Naive thymus-derived CD8-positive, alpha-beta T cell (primary cell): Measurements from ENCODE around the gene MAP4K5. TPM values are rescaled to one million over a fixed set of nuclear protein-coding genes. Genes with fewer than 3 reads are reported as not detected.

Source experiments
- ATAC-seq, 2 donors: fragments of 150-1000 bp; cut with Tn5 transposase in 1 of 2; sonication (Bioruptor Pico), chemical (Tn5 transposase) in 1 of 2; 1 replicate in 1 of 2; 2 replicates in 1 of 2; pipeline ENCODE4 v1.10.0; 2021; ENCODE audit warnings: mild to moderate bottlenecking in 2 of 2, moderate library complexity in 2 of 2
- POLR2A ChIA-PET: fragments of 350-600 bp; sonication (Branson Sonifier 250); formaldehyde crosslinking; loops from one replicate; lab custom pipeline; 2021; ENCODE audit warnings: antibody characterized with exemption; lab: Charles Lee
- DNase-seq, 10 donors: peaks; one replicate each; pipeline versions ENCODE4 v3.0.0 to v3.0.0-alpha.2; 2020 to 2022
- H3K27ac Mint-ChIP-seq, 10 donors: one replicate each; pipeline ENCODE4 v1.8.0; 2020 to 2022; ENCODE audit warnings: mild to moderate bottlenecking in 10 of 10, mixed read lengths in 10 of 10, moderate library complexity in 4 of 10, inconsistent platforms in 1 of 10
- H3K27me3 Mint-ChIP-seq, 5 donors: one replicate each; pipeline ENCODE4 v1.8.0; 2021 to 2022; ENCODE audit warnings: mixed read lengths in 5 of 5
- H3K36me3 Mint-ChIP-seq, 3 donors: one replicate each; pipeline ENCODE4 v1.8.0; 2020 to 2022; ENCODE audit warnings: mixed read lengths in 3 of 3, mild to moderate bottlenecking in 2 of 3, inconsistent platforms in 1 of 3
- H3K4me1 Mint-ChIP-seq, 4 donors: one replicate each; pipeline ENCODE4 v1.8.0; 2021 to 2022; ENCODE audit warnings: mixed read lengths in 4 of 4
- H3K4me3 Mint-ChIP-seq, 10 donors: one replicate each; pipeline ENCODE4 v1.8.0; 2020 to 2022; ENCODE audit warnings: mild to moderate bottlenecking in 10 of 10, mixed read lengths in 10 of 10, moderate library complexity in 6 of 10, inconsistent platforms in 1 of 10
- H3K9me3 Mint-ChIP-seq, 9 donors: one replicate each; pipeline ENCODE4 v1.8.0; 2020 to 2022; ENCODE audit warnings: mixed read lengths in 9 of 9, mild to moderate bottlenecking in 3 of 9, inconsistent platforms in 1 of 9, moderate library complexity in 1 of 9
- polyA plus RNA-seq, 3 donors: library from polyadenylated mRNA; unstranded; fragments of 300-500 nt; fragmentation: Illumina TruSeq; gene quantifications; one replicate each; pipeline ENCODE4 v1.2.3, GENCODE V29; 2021
- total RNA-seq, 8 experiments: library from RNA in 2 of 8; stranded (reverse) in 2 of 8; gene quantifications; one replicate each; pipeline ENCODE4 v1.2.3 and lab custom pipeline; 2021 to 2026

Gene MAP4K5
- total and polyA plus RNA-seq, 5 experiments from 2014 or later: 12.1 to 55.5 (median 20.4) TPM

GRCh38 chr14:50410921-50411320 lies 121.4 kb downstream of the MAP4K5 start:
- H3K4me1 Mint-ChIP-seq: peaks cover 0 to 5% (median 3%) of the 10 kb centered on the region in 4 donors
- H3K27me3 Mint-ChIP-seq: no peaks in the 10 kb centered on the region
- POLR2A ChIA-PET: no interaction called here
- H3K4me3 Mint-ChIP-seq: no peak overlapping the region
- no peak overlapping the region for H3K27ac Mint-ChIP-seq
- H3K9me3 Mint-ChIP-seq: peaks cover under 1 to 79% (median 26%) of the 10 kb centered on the region in 9 donors
- DNase-seq (no peak), ATAC-seq (no peak)
- peaks cover 9 to 34% (median 15%) of the 10 kb centered on the region in 3 donors for H3K36me3 Mint-ChIP-seq

DNA sequence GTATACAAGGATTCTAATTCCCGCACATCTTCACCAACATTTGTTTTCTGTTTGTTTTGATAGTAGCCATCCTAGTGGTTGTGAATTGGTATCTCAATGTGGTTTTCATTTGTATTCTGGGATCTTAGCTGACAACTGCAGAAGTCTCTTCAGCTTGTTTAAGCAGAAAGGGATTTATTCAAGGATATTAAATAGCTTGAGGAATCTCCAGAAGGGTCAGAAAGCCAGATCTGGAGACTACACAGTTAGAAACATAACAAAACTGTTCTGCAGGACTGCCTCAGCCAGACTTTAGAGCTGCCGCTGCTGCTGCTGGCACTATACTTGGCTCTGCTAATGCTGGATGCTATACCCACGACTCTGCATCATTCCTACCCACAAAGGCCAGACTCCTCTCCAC lies 122.3 kb downstream of the MAP4K5 start:
- ATAC-seq: no peak
- POLR2A ChIA-PET: no interaction called here
- DNase-seq: no peak
- Mint-ChIP-seq H3K27ac (no peak overlapping the region), H3K4me3 (no peak overlapping the region), H3K36me3 (peaks cover 5 to 31% (median 12%) of the 10 kb centered on the region in 3 donors), H3K9me3 (peaks cover 0 to 82% (median 26%) of the 10 kb centered on the region in 9 donors), H3K27me3 (no peaks in the 10 kb centered on the region), H3K4me1 (peaks cover 0 to 8% (median 3%) of the 10 kb centered on the region in 4 donors)

- ATAC-seq: no peak
- Mint-ChIP-seq H3K27me3 (no peaks in the 10 kb centered on the region), H3K9me3 (peaks cover 0 to 56% (median 19%) of the 10 kb centered on the region in 9 donors), H3K36me3 (peaks cover 0 to 24% (median 7%) of the 10 kb centered on the region in 3 donors), H3K4me3 (no peak overlapping the region), H3K27ac (no peak overlapping the region), H3K4me1 (peaks cover 0 to 12% (median 3%) of the 10 kb centered on the region in 4 donors)
- no peak for DNase-seq
- POLR2A ChIA-PET: interaction anchor here (0.6 kb wide), 1 partner anchor 11 kb away, joined by 4 read pairs; no protein-coding TSS in a partner anchor
Measured at GRCh38 chr14:50407111-50407812, 125.1 kb downstream of the MAP4K5 start.

- no peaks in the 10 kb centered on the region for H3K27me3 Mint-ChIP-seq
- peak overlapping the region in 1 of 10 donors; percentile 26 for H3K27ac Mint-ChIP-seq
- POLR2A ChIA-PET: no interaction called here
Measured at GRCh38 chr14:50403419-50403818, 128.9 kb downstream of the MAP4K5 start.

DNA sequence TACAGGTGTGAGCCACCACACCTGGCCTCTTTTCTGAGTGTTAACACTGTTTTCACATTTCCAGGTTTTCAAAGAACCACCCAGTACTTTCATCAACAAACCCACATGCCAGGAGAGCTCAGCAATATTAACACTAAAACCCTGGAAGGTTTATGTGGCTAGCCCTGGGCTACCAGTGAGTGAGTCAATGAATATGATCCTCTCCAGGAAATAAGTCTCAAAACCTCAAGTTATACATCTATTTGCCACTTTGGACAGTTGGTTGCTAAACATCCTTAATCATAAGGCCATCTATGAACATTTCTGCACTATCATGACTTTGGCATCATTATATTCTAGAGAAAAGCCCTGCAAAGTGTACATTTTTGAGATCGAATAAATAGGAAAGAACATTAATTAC lies 129.4 kb downstream of the MAP4K5 start:
- H3K4me1 Mint-ChIP-seq: peaks cover 0 to 23% (median 4%) of the 10 kb centered on the region in 4 donors

More at GRCh38 chr14:50403419-50403818, 128.9 kb downstream of the MAP4K5 start:
- H3K4me1 Mint-ChIP-seq: peaks cover 0 to 19% (median 3%) of the 10 kb centered on the region in 4 donors
- H3K36me3 Mint-ChIP-seq: peaks cover 0 to 7% (median 0%) of the 10 kb centered on the region in 3 donors
- H3K9me3 Mint-ChIP-seq: peaks cover 0 to 21% (median 9%) of the 10 kb centered on the region in 9 donors
- ATAC-seq (no peak), DNase-seq (no peak)
- H3K4me3 Mint-ChIP-seq: no peak overlapping the region

DNA sequence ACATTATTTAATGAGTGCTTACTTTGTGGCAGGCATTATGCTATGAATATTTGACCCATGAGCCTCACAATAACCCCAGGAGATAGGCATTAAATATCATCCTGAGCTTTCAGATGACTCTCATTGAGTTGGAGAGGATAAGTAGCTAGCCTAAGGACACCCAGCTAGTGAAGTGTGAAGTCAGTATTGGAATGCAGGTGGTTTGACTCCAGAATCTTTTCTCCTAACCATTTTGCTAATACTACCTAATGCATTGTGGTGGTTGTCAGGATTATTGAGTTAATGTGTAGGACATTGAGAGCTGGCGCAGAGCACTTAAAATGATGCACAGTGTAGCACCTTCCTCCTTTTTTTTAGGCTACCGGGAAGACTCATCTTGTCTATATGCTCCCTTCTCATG lies 131.9 kb downstream of the MAP4K5 start:
- Mint-ChIP-seq H3K4me1 (peaks cover 7 to 30% (median 16%) of the 10 kb centered on the region in 4 donors), H3K36me3 (no peaks in the 10 kb centered on the region), H3K4me3 (no peak overlapping the region), H3K27ac (no peak overlapping the region), H3K9me3 (peaks cover 0 to 1% (median 0%) of the 10 kb centered on the region in 9 donors), H3K27me3 (peaks cover 0 to 3% (median 2%) of the 10 kb centered on the region in 5 donors)
- POLR2A ChIA-PET: no interaction called here
- ATAC-seq (no peak), DNase-seq (no peak)

More for the DNA sequence above, 129.4 kb downstream of the MAP4K5 start:
- Mint-ChIP-seq H3K27ac (no peak overlapping the region), H3K4me3 (no peak overlapping the region), H3K27me3 (no peaks in the 10 kb centered on the region), H3K36me3 (peaks cover 0 to 7% (median 0%) of the 10 kb centered on the region in 3 donors), H3K9me3 (peaks cover 0 to 21% (median 9%) of the 10 kb centered on the region in 9 donors)
- ATAC-seq: no peak
- POLR2A ChIA-PET: no interaction called here
- no peak for DNase-seq

DNA sequence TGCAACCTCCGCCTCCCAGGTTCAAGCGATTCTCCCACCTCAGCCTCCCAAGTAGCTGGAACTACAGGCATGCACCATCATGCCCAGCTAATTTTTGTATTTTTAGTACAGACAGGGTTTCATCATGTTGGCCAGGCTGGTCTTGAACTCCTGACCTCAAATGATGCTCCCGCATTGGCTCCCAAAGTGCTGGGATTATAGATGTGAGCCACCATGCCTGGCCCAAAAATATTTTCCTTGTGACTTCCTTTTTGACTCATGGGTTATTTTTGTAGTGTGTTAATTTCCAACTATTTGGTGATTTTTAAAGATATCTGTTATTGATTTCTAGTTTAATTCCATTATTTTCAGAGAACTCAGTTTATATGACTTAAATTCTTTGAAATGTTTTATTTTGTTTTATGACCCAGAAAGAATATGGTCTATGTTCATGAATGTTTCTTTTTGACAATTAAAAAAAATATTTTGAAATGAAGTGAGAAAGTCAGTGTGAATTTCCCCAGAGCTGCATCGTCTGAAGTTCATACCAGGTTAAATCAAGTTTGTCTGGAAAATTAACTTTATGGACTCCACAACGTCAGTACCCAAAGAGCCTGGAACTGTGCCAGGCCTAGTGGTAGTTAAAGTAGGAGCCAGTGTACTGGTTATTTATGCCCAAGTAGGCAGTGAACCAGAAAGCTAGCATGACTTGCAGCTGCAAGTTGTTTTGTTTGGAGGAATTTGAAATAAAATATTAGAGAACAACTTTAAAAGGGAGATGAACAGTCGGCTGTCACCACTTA lies 132.9 kb downstream of the MAP4K5 start:
- DNase-seq (no peak), ATAC-seq (no peak)
- Mint-ChIP-seq H3K4me3 (no peak overlapping the region), H3K27me3 (peaks cover 0 to 3% (median 2%) of the 10 kb centered on the region in 5 donors), H3K9me3 (no peaks in the 10 kb centered on the region), H3K27ac (no peak overlapping the region), H3K4me1 (peaks cover 7 to 31% (median 16%) of the 10 kb centered on the region in 4 donors), H3K36me3 (no peaks in the 10 kb centered on the region)
- POLR2A ChIA-PET: interaction anchor here (0.7 kb wide), 1 partner anchor 35 kb away, joined by 3 read pairs; no protein-coding TSS in a partner anchor

DNA sequence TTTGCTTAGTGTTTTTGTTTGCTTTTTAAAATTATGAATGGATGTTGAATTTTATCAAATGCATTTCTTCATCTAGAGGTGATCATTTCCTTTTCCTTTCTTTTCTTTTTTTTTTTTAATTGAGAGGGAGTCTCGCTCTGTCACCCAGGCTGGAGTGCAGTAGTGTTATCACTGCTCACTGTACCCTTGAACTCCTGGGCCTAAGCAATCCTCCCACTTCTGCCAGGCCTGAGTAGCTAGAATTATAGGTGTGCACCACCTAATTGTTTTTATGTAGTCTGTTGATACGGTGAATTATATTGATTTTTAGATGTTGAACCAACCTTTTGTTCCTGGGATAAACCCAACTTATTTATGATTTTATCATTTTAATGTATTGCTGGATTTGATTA lies 134.2 kb downstream of the MAP4K5 start:
- peaks cover 0 to 3% (median 2%) of the 10 kb centered on the region in 5 donors for H3K27me3 Mint-ChIP-seq
- no peaks in the 10 kb centered on the region for H3K36me3 Mint-ChIP-seq
- peaks cover 7 to 34% (median 16%) of the 10 kb centered on the region in 4 donors for H3K4me1 Mint-ChIP-seq
- H3K4me3 Mint-ChIP-seq: peak overlapping the region in 6 of 10 donors; percentile 19 to 89 (median 32)
- no peak overlapping the region for H3K27ac Mint-ChIP-seq
- DNase-seq (no peak), ATAC-seq (no peak)
- POLR2A ChIA-PET: interaction anchor here (0.7 kb wide), 1 partner anchor 51 kb away, joined by 4 read pairs; no protein-coding TSS in a partner anchor
- H3K9me3 Mint-ChIP-seq: no peaks in the 10 kb centered on the region

- no peaks in the 10 kb centered on the region for H3K9me3 Mint-ChIP-seq
- H3K36me3 Mint-ChIP-seq: no peaks in the 10 kb centered on the region
- peak overlapping the region in 5 of 10 donors; percentile 11 to 70 (median 23) for H3K27ac Mint-ChIP-seq
Measured at GRCh38 chr14:50397390-50398188, 134.8 kb downstream of the MAP4K5 start.

GRCh38 chr14:50396631-50397389 lies 135.6 kb downstream of the MAP4K5 start, which contains the start of gene CDKL1:
CDKL1 (minus strand) TSS chr14:50396881; CDS start chr14:50395868, 1,013 bp downstream.
- Mint-ChIP-seq H3K27ac (peak within 1 kb of the TSS in 9 of 10 donors; percentile 13 to 86 (median 74)), H3K36me3 (no peaks in the 10 kb centered on the region)
- DNase-seq: peak in 9 of 10 donors; percentile 7 to 33 (median 25)

More at GRCh38 chr14:50397390-50398188, 134.8 kb downstream of the MAP4K5 start:
- H3K4me3 Mint-ChIP-seq: peak overlapping the region; percentile 80 to 90 (median 84)
- H3K27me3 Mint-ChIP-seq: peaks cover 0 to 9% (median 2%) of the 10 kb centered on the region in 5 donors
- ATAC-seq (no peak), DNase-seq (no peak)
- POLR2A ChIA-PET: no interaction called here
- H3K4me1 Mint-ChIP-seq: peaks cover 7 to 34% (median 16%) of the 10 kb centered on the region in 4 donors

DNA sequence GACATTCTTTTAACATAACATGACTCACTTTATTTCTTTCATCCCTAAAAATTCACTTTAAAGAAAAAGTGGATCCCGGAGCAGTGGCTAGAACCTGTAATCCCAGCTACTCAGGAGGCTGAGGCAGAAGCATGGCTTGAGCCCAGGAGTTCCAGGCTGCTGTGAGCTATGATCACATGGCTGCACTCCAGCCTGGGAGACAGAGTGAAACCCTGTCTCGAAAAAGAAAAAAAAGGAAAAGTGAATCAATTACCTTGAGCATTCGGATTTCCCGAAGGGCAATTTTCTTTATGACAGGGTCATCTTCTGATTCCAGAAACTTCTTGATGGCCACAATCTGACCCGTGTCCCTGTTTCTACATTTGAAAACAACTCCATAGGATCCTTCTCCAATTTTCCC lies 136.9 kb downstream of the MAP4K5 start:
- H3K4me3 Mint-ChIP-seq: peak overlapping the region in 8 of 10 donors; percentile 19 to 94 (median 91)
- H3K4me1 Mint-ChIP-seq: peaks cover 7 to 34% (median 16%) of the 10 kb centered on the region in 4 donors
- POLR2A ChIA-PET: no interaction called here

More at GRCh38 chr14:50396631-50397389, 135.6 kb downstream of the MAP4K5 start, which contains the start of gene CDKL1:
- Mint-ChIP-seq H3K27me3 (peaks cover 0 to 13% (median 2%) of the 10 kb centered on the region in 5 donors), H3K4me3 (peak within 1 kb of the TSS; percentile 83 to 94 (median 90)), H3K4me1 (peaks cover 7 to 34% (median 16%) of the 10 kb centered on the region in 4 donors), H3K9me3 (no peaks in the 10 kb centered on the region)
- ATAC-seq: peak; percentile 75 to 81
- POLR2A ChIA-PET: interaction anchor here (0.6 to 0.7 kb wide), 4 partner anchors 8 to 462 kb away, joined by 3 to 4 read pairs (median 3); no protein-coding TSS in a partner anchor

More for the DNA sequence above, 136.9 kb downstream of the MAP4K5 start:
- Mint-ChIP-seq H3K27ac (no peak overlapping the region), H3K9me3 (no peaks in the 10 kb centered on the region), H3K36me3 (no peaks in the 10 kb centered on the region), H3K27me3 (peaks cover 0 to 15% (median 2%) of the 10 kb centered on the region in 5 donors)
- ATAC-seq (no peak), DNase-seq (no peak)
